Upper lobe of left lung (tissue), 4 donors: ENCODE measurements around the gene WDR6.

Source experiments
- CTCF ChIP-seq, 6 experiments: fragments of 450-650 bp in 4 of 6; fragments of 200-600 bp in 2 of 6; sonication (generic) in 2 of 6; IDR thresholded peaks; one replicate each; pipeline ENCODE4 v1.5.1; 2016 to 2019; ENCODE audit warnings: antibody characterized with exemption in 6 of 6
- POLR2A ChIP-seq, 4 donors: fragments of 450-650 bp; IDR thresholded peaks; one replicate each; pipeline ENCODE4 v1.5.1; 2016 to 2017; ENCODE audit warnings: antibody characterized with exemption in 4 of 4, mild to moderate bottlenecking in 2 of 4

DNA sequence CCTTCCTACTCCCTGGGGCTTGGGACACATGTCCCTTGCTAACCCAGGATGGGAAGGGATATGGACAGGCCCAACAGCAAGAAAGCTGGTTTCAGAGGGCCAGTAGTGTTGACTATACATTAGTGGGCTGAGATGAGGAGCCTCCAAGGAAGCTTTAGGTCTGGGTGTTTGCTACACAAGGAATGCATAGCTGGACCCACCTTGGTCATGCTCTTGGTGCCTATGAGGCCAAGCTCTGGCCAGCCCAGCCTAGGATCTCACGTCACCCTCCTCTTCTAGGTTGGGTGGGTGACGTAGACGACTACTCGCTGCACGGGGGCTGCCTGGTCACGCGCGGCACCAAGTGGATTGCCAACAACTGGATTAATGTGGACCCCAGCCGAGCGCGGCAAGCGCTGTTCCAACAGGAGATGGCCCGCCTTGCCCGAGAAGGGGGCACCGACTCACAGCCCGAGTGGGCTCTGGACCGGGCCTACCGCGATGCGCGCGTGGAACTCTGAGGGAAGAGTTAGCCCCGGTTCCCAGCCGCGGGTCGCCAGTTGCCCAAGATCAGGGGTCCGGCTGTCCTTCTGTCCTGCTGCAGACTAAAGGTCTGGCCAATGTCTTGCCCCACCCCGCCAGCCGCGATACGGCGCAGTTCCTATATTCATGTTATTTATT, 653 bp upstream of the WDR6 start:
- TF ChIP-seq CTCF (IDR thresholded peaks at IDR 0.05) (no peak), POLR2A (IDR thresholded peaks at IDR 0.05) (no peak)
